Thyroid gland (tissue), 4 donors: Measurements from ENCODE around the gene DIP2B. TPM values are rescaled to one million over a fixed set of nuclear protein-coding genes. Genes with fewer than 3 reads are reported as not detected.

Experiments
- DNase-seq, 2 donors: peaks; one replicate each; pipeline ENCODE4 v3.0.0-alpha.2; 2019
- H3K27ac ChIP-seq, 3 donors: fragments of 200-600 bp; sonication (generic); 1 replicate in 2 of 3; 2 replicates in 1 of 3; pipeline ENCODE4 v1.5.1; 2016 to 2019; ENCODE audit warnings: mild to moderate bottlenecking in 1 of 3, moderate library complexity in 1 of 3
- H3K27me3 ChIP-seq: fragments of 200-600 bp; sonication (generic); one replicate; pipeline ENCODE4 v1.5.1; 2019
- H3K36me3 ChIP-seq, 2 donors: fragments of 200-600 bp; sonication (generic); one replicate each; pipeline ENCODE4 v1.5.1; 2016 to 2019
- H3K4me1 ChIP-seq, 2 donors: fragments of 200-600 bp; sonication (generic); one replicate each; pipeline ENCODE4 v1.5.1; 2017 to 2019
- H3K4me3 ChIP-seq, 3 donors: fragments of 200-600 bp; sonication (generic); replicated peaks in 1 of 3; 1 replicate in 2 of 3; 2 replicates in 1 of 3; pipeline ENCODE4 v1.5.1; 2016; ENCODE audit warnings: mild to moderate bottlenecking in 1 of 3
- H3K9me3 ChIP-seq: fragments of 200-600 bp; sonication (generic); one replicate; pipeline ENCODE4 v1.5.1; 2017
- POLR2A ChIP-seq, 2 donors: fragments of 450-650 bp; IDR thresholded peaks; one replicate each; pipeline ENCODE4 v1.6.1; 2017; ENCODE audit warnings: antibody characterized with exemption in 2 of 2, mild to moderate bottlenecking in 2 of 2, moderate library complexity in 1 of 2
- WGBS, 2 donors: methylation state at CpG; one replicate each; pipeline ENCODE4 v1.1.5; 2017; 5-methylcytosine and 5-hydroxymethylcytosine counted together
- intact Hi-C: fragments of 100-400 bp; cut with DNase I; formaldehyde crosslinking; loops from one replicate; pipeline ENCODE4 v1.15.1; 2023
- small RNA-seq: library from RNA; depleted of rRNA; stranded (forward); fragments of <200 nt; gene quantifications from one replicate; pipeline ENCODE3, GENCODE V24; 2016
- total RNA-seq, 4 donors: library from RNA; depleted of rRNA; stranded (reverse); fragments of >200 nt; gene quantifications; one replicate each; pipeline ENCODE4 v1.2.3, GENCODE V29; 2016
- TF ChIP-seq, protein P1 (sequence below), 6 experiments: fragments of 200-600 bp in 3 of 6; fragments of 450-650 bp in 3 of 6; sonication (generic) in 3 of 6; IDR thresholded peaks; one replicate each; pipeline ENCODE4 v1.5.1; 2016 to 2019; ENCODE audit warnings: antibody characterized with exemption in 6 of 6, mild to moderate bottlenecking in 2 of 6, inconsistent platforms in 1 of 6, moderate library complexity in 1 of 6

DIP2B gene
- total RNA-seq, 4 donors from 2014 or later, result 27.7 to 45.7 (median 32.4) TPM

DNA sequence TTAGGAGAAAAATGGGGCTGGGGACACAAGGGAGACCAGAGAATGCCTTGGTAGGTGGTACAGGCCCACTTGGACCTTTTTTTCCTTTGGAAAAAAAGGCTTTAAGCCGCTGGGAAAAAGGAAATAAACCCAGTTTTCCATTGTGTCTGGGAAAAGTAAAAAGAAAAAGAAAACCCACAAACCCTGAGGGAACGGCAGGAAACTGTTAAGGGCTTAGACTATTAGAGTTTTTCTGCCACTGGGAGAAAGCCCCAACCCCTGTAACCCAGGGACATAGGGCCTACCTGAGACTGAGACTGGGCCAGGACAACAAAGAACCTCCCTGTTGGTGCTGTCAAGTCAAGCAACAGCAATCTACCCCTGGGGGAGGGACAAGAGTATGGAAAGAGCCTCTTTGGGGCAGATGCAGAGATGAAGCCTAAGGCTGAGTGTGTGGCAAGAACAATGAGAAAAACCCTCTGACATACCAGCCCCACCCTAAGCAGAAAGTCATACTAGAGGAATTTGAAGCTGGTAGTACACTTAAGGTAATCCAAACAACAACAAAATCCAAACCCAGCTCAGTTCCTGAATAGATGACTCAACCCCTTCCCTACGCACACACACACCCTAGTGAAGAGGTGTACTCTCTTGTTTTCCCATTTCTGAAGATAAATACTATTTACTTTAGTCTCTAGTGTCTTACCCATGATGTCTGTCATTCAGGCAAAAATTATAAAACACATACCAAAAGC lies 281.9 kb downstream of the DIP2B start:
- H3K36me3 ChIP-seq, result no peaks in the 10 kb centered on the region
- H3K9me3 ChIP-seq, result no peaks in the 10 kb centered on the region
- H3K4me3 ChIP-seq, result no peak overlapping the region
- WGBS, 2 donors, result 73 to 84% methylated on average over 3 of the region's 3 CpGs
- no peaks in the 10 kb centered on the region for H3K27me3 ChIP-seq
- peak overlapping the region; percentile 45 to 77 (median 74) for H3K27ac ChIP-seq
- intact Hi-C loops, result no loop called here
- peaks cover 6 to 23% of the 10 kb centered on the region in 2 donors for H3K4me1 ChIP-seq
- DNase-seq, result peak; percentile 3 to 5
- TF ChIP-seq, protein P1, sequence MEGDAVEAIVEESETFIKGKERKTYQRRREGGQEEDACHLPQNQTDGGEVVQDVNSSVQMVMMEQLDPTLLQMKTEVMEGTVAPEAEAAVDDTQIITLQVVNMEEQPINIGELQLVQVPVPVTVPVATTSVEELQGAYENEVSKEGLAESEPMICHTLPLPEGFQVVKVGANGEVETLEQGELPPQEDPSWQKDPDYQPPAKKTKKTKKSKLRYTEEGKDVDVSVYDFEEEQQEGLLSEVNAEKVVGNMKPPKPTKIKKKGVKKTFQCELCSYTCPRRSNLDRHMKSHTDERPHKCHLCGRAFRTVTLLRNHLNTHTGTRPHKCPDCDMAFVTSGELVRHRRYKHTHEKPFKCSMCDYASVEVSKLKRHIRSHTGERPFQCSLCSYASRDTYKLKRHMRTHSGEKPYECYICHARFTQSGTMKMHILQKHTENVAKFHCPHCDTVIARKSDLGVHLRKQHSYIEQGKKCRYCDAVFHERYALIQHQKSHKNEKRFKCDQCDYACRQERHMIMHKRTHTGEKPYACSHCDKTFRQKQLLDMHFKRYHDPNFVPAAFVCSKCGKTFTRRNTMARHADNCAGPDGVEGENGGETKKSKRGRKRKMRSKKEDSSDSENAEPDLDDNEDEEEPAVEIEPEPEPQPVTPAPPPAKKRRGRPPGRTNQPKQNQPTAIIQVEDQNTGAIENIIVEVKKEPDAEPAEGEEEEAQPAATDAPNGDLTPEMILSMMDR (IDR thresholded peaks at IDR 0.05), result no peak
- TF ChIP-seq POLR2A (IDR thresholded peaks at IDR 0.05), result peak in 1 of 2 donors; percentile 35

DNA sequence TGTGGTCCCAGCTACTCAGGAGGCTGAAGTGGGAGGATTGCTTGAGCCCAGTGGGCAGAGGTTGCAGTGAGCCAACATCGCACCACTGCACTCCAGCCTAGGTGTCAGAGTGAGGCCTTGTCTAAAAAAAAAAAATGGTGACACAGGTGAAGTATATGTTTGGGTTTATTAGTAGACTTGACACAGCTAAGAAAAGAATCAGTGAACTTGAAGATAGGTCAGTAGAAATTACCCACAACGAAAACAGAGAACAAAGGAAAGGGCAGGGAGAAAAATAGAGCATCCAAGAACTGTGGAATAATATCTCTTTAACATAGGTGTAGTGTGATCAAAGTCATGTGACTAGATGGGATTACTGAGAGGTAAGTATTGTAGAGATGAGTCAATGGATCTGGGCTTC lies 282.8 kb downstream of the DIP2B start:
- H3K4me3 ChIP-seq, result no peak overlapping the region
- intact Hi-C loops, result no loop called here
- H3K9me3 ChIP-seq, result no peaks in the 10 kb centered on the region
- TF ChIP-seq POLR2A (IDR thresholded peaks at IDR 0.05), result no peak
- no peak for DNase-seq
- peaks cover 6 to 23% of the 10 kb centered on the region in 2 donors for H3K4me1 ChIP-seq
- no peaks in the 10 kb centered on the region for H3K36me3 ChIP-seq
- WGBS, 2 donors, result 98 to 100% methylated on average over 2 of the region's 2 CpGs
- H3K27me3 ChIP-seq, result no peaks in the 10 kb centered on the region
- H3K27ac ChIP-seq, result peak overlapping the region in 2 of 3 donors; percentile 74 to 77

DNA sequence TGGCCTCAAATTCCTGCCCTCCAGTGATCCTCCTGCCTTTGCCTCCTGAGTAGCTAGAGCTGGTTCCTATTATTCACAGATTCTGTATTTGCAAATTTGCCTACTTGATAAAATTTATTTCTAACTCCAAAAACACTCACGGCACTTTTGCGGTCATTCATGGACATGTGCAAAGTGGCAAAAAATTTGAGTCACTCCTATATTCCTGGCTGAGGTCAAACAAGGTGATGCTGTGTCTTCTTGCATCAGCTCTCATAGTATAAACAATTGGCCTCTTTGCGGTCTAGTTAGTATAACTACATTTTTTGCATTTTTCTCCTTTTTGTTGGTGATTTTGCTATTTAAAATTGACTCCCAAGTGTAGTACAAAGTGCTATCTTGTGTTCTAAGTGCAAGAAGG lies 283.8 kb downstream of the DIP2B start:
- Histone ChIP-seq H3K27ac (peak overlapping the region in 2 of 3 donors; percentile 14 to 77), H3K4me1 (peaks cover 6 to 23% of the 10 kb centered on the region in 2 donors), H3K4me3 (no peak overlapping the region), H3K27me3 (no peaks in the 10 kb centered on the region), H3K36me3 (no peaks in the 10 kb centered on the region), H3K9me3 (no peaks in the 10 kb centered on the region)
- intact Hi-C loops, result no loop called here
- TF ChIP-seq, protein P1 (IDR thresholded peaks at IDR 0.05), result no peak
- TF ChIP-seq POLR2A (IDR thresholded peaks at IDR 0.05), result no peak
- WGBS, 2 donors, result 93 to 94% methylated on average over 3 of the region's 3 CpGs
- no peak for DNase-seq

DNA sequence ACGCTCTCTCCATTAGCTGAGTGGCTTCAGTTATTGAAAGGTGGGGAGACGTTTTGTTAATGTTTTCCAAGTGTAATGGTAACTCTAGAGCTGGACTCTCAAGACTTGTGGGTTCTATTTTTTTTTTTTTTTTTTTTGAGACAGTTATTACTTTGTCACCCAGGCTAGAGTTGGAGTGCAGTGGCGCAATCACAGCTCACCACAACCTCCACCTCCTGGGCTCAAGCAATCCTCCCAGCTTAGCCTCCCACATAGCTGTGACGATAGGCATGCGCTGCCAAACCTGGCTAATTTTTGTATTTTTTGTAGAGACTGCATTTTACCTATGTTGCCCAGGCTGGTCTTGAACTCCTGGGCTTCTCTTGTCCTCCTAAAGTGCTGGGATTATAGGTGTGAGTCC lies 285.3 kb downstream of the DIP2B start:
- Histone ChIP-seq H3K9me3 (no peaks in the 10 kb centered on the region), H3K4me1 (peaks cover 6 to 23% of the 10 kb centered on the region in 2 donors), H3K27ac (no peak overlapping the region), H3K27me3 (no peaks in the 10 kb centered on the region), H3K36me3 (no peaks in the 10 kb centered on the region), H3K4me3 (no peak overlapping the region)
- 94 to 95% methylated on average over 5 of the region's 5 CpGs for WGBS, 2 donors
- intact Hi-C loops, result no loop called here
- TF ChIP-seq, protein P1 (IDR thresholded peaks at IDR 0.05), result no peak
- no peak for TF ChIP-seq POLR2A (IDR thresholded peaks at IDR 0.05)
- DNase-seq, result no peak

Small RNA genes within 50 kb of the gene (small RNA-seq; reads per million reads assigned to genes)
- gene RF00019 (not detected), gene RNU6-238P (not detected), gene RNU6-769P (not detected)

Other genes starting within 250 kb of the DIP2B start
- 10 to 100 TPM; 53.0 to 75.4 (median 66.7) TPM for gene LIMA1, start 221.5 kb upstream of the DIP2B start, total RNA-seq
- gene FAM186A, start 108.4 kb upstream of the DIP2B start, total RNA-seq, result not detected
- gene LARP4, start 104.1 kb upstream of the DIP2B start, total RNA-seq, result 10 to 100 TPM; 42.5 to 77.3 (median 50.0) TPM